A172 (cell line): ENCODE measurements around the gene INPP5B. TPM values are rescaled to one million over a fixed set of nuclear protein-coding genes. Genes with fewer than 3 reads are reported as not detected.
"Not testable (repeated sequence)": the region's sequence is repeated elsewhere in the genome, so short reads cannot be mapped to it uniquely, and the experiment has no call there.

Source experiments
- DNase-seq: peaks from one replicate; pipeline ENCODE4 v3.0.0-alpha.2; 2015; ENCODE audit warnings: low spot score
- total RNA-seq: library from RNA; depleted of rRNA; stranded (reverse); fragments of >200 nt; shearing (Covaris generic); gene quantifications from 2 replicates; pipeline ENCODE4 v1.2.3, GENCODE V29; 2014; rRNA removed

The INPP5B gene
- 7.5 and 9.1 TPM in 2 replicates for total RNA-seq

- DNase-seq: peak; percentile 66
These were observed at the start of gene INPP5B for GRCh38 chr1:37946703-37947360. INPP5B (minus strand) TSS chr1:37947053; CDS start chr1:37946308, 745 bp downstream.

- no peak for DNase-seq
These were observed 49.0 kb upstream of the INPP5B start for GRCh38 chr1:37995751-37996345.

GRCh38 chr1:37994886-37995566 lies 48.2 kb upstream of the INPP5B start:
- no peak for DNase-seq

GRCh38 chr1:37989361-37989930 lies 42.6 kb upstream of the INPP5B start:
- peak; percentile 21 for DNase-seq

- no peak for DNase-seq
These were observed 40.8 kb upstream of the INPP5B start for GRCh38 chr1:37987679-37988078.

GRCh38 chr1:37983546-37983945 lies 36.7 kb upstream of the INPP5B start:
- DNase-seq: no peak

GRCh38 chr1:37978541-37978940 lies 31.7 kb upstream of the INPP5B start:
- no peak for DNase-seq

GRCh38 chr1:37975083-37975482 lies 28.2 kb upstream of the INPP5B start:
- DNase-seq: peak; percentile 26

GRCh38 chr1:37974567-37974966 lies 27.7 kb upstream of the INPP5B start:
- DNase-seq: no peak

GRCh38 chr1:37973684-37974083 lies 26.8 kb upstream of the INPP5B start:
- DNase-seq: not testable (repeated sequence)

- DNase-seq: no peak
These were observed 18.4 kb upstream of the INPP5B start for GRCh38 chr1:37965301-37965700.

GRCh38 chr1:37964106-37964505 lies 17.3 kb upstream of the INPP5B start:
- DNase-seq: not testable (repeated sequence)

GRCh38 chr1:37958690-37959089 lies 11.8 kb upstream of the INPP5B start:
- DNase-seq: peak; percentile 76

GRCh38 chr1:37955685-37956084 lies 8.8 kb upstream of the INPP5B start:
- DNase-seq: no peak

GRCh38 chr1:37954316-37954971 lies 7.6 kb upstream of the INPP5B start:
- no peak for DNase-seq

- DNase-seq: no peak
These were observed 5.9 kb upstream of the INPP5B start for GRCh38 chr1:37952738-37953137.

- DNase-seq: no peak
These were observed 5.2 kb upstream of the INPP5B start for GRCh38 chr1:37951783-37952624.

GRCh38 chr1:37951041-37951782 lies 4.4 kb upstream of the INPP5B start:
- DNase-seq: no peak

- DNase-seq: no peak
These were observed 2.8 kb upstream of the INPP5B start for GRCh38 chr1:37949524-37950152.

- no peak for DNase-seq
These were observed 2.0 kb upstream of the INPP5B start for GRCh38 chr1:37948841-37949240.
